HepG2 (cell line): ENCODE measurements around the gene DOC2A. TPM values are rescaled to one million over a fixed set of nuclear protein-coding genes. Genes with fewer than 3 reads are reported as not detected.

Experiments used
- ATF7 ChIP-seq, 2 experiments: fragments of 450-650 bp in 1 of 2; sonication (generic) in 1 of 2; formaldehyde crosslinking in 1 of 2; IDR thresholded peaks; 2 replicates each; pipeline versions ENCODE4 v1.4.0 to v1.6.1; 2016 to 2020; ENCODE audit warnings: antibody characterized with exemption in 1 of 2, mild to moderate bottlenecking in 1 of 2, missing genetic modification reagents in 1 of 2
- DPF2 ChIP-seq: sonication (generic); formaldehyde crosslinking; IDR thresholded peaks from 2 replicates; pipeline ENCODE4 v1.4.0; 2020; ENCODE audit warnings: mild to moderate bottlenecking, low read depth, missing genetic modification reagents, borderline replicate concordance
- HMGXB4 ChIP-seq, 2 experiments: sonication (generic) in 1 of 2; formaldehyde crosslinking in 1 of 2; IDR thresholded peaks; 2 replicates each; pipeline versions ENCODE4 v1.4.0 to v1.6.1; 2018 to 2020; ENCODE audit warnings: missing genetic modification reagents in 2 of 2, borderline replicate concordance in 1 of 2, low read depth in 1 of 2, mild to moderate bottlenecking in 1 of 2, missing biosample characterization in 1 of 2
- KLF9 ChIP-seq: IDR thresholded peaks from 2 replicates; pipeline ENCODE4 v1.6.1; 2016; ENCODE audit warnings: low read depth
- PAXIP1 ChIP-seq: sonication (generic); formaldehyde crosslinking; conservative IDR thresholded peaks from 2 replicates; pipeline ENCODE4 v1.4.0; 2020; ENCODE audit warnings: mild to moderate bottlenecking, missing genetic modification reagents, moderate library complexity
- RBAK ChIP-seq: sonication (generic); formaldehyde crosslinking; IDR thresholded peaks from 2 replicates; pipeline ENCODE4 v1.5.1; 2020; ENCODE audit warnings: mild to moderate bottlenecking, missing genetic modification reagents
- SKIL ChIP-seq: sonication (generic); formaldehyde crosslinking; IDR thresholded peaks from 2 replicates; pipeline ENCODE4 v1.8.0; 2022; ENCODE audit warnings: missing genetic modification reagents, mild to moderate bottlenecking, moderate library complexity, borderline replicate concordance
- SOX13 ChIP-seq, 3 experiments: fragments of 450-650 bp in 1 of 3; sonication (generic) in 1 of 3; formaldehyde crosslinking in 1 of 3; IDR thresholded peaks in 2 of 3; conservative IDR thresholded peaks in 1 of 3; 2 replicates each; pipeline versions ENCODE4 v1.5.0 to v1.6.1; 2016 to 2020; ENCODE audit warnings: antibody characterized with exemption in 1 of 3, mild to moderate bottlenecking in 1 of 3, missing compliant biosample characterization in 1 of 3, missing genetic modification reagents in 1 of 3, moderate library complexity in 1 of 3
- SUZ12 ChIP-seq: fragments of 150-350 bp; IDR thresholded peaks from 2 replicates; pipeline ENCODE4 v1.6.1; 2014; ENCODE audit warnings: low read depth, low read length
- THAP11 ChIP-seq: IDR thresholded peaks from 2 replicates; pipeline ENCODE4 v1.6.1; 2016; ENCODE audit warnings: missing biosample characterization, missing genetic modification reagents
- TMF1 ChIP-seq: sonication (generic); formaldehyde crosslinking; IDR thresholded peaks from 2 replicates; pipeline ENCODE4 v1.8.1; 2022; ENCODE audit warnings: low read depth, missing genetic modification reagents
- ZMYM3 ChIP-seq: sonication (generic); formaldehyde crosslinking; IDR thresholded peaks from 2 replicates; pipeline ENCODE4 v1.5.1; 2020; ENCODE audit warnings: mild to moderate bottlenecking, missing genetic modification reagents
- ZNF18 ChIP-seq: sonication (generic); formaldehyde crosslinking; IDR thresholded peaks from 2 replicates; pipeline ENCODE4 v1.8.0; 2022; ENCODE audit warnings: mild to moderate bottlenecking, missing genetic modification reagents; ENCODE audit not compliant: insufficient replicate concordance
- ZNF329 ChIP-seq: sonication (generic); formaldehyde crosslinking; IDR thresholded peaks from 2 replicates; pipeline ENCODE4 v1.9.0; 2021; ENCODE audit warnings: low read depth, mild to moderate bottlenecking, missing genetic modification reagents
- ZNF772 ChIP-seq: sonication (generic); formaldehyde crosslinking; IDR thresholded peaks from 2 replicates; pipeline ENCODE4 v1.5.0; 2020; ENCODE audit warnings: mild to moderate bottlenecking, missing genetic modification reagents
- ZSCAN5A ChIP-seq: sonication (generic); formaldehyde crosslinking; IDR thresholded peaks from 2 replicates; pipeline ENCODE4 v1.8.0; 2022; ENCODE audit warnings: mild to moderate bottlenecking, missing genetic modification reagents, borderline replicate concordance
- polyA plus RNA-seq, 8 experiments: library from polyadenylated mRNA; depleted of rRNA in 3 of 8; stranded (reverse) in 7 of 8; unstranded in 1 of 8; fragments of >200 nt; fragmentation: Illumina TruSeq in 4 of 8; extraction: Trizol in 4 of 8; gene quantifications; 2 replicates each; pipeline versions ENCODE4 v1.2.1 to v1.2.3, GENCODE V29; 2011 to 2016; ENCODE audit warnings: low read depth in 4 of 8, missing spikeins in 1 of 8, mixed read lengths in 1 of 8; ENCODE audit not compliant: insufficient read depth in 1 of 8
- total RNA-seq, 5 experiments: library from RNA; depleted of rRNA; stranded (reverse); fragments of >200 nt; fragmentation: Illumina TruSeq; extraction: Trizol; gene quantifications; 2 replicates each; pipeline ENCODE4 v1.2.3, GENCODE V29; 2016; ENCODE audit warnings: low read depth in 1 of 5

Gene DOC2A
- total and polyA plus RNA-seq, 2 of the 13 experiments (the other 11 are each of a cell fraction or from before 2014, with no cell fraction given), result 0.15 to 0.55 TPM

GRCh38 chr16:30052671-30053372 is 42.0 kb upstream of the DOC2A start (continued):
- TF ChIP-seq ATF7 (IDR thresholded peaks at IDR 0.05), result no peak
- TF ChIP-seq ATF7 (CRISPR knock-in tag; IDR thresholded peaks at IDR 0.05), result no peak; the same call in 1 of the 2 replicates
- TF ChIP-seq KLF9 (CRISPR knock-in tag), result peak; percentile 98
- peak; percentile 92 for TF ChIP-seq THAP11 (CRISPR knock-in tag)
- peak; percentile 95 for TF ChIP-seq ZMYM3
- TF ChIP-seq ZNF772 (CRISPR knock-in tag), result peak; percentile 99
- peak; percentile 99 for TF ChIP-seq TMF1 (CRISPR knock-in tag)
- peak; percentile 92 for TF ChIP-seq ZNF18
- peak; percentile 93 for TF ChIP-seq ZNF329
- TF ChIP-seq SKIL, result peak; percentile 58; the same call in 1 of the 2 replicates
- no peak; the same call in 1 of the 2 replicates for TF ChIP-seq RBAK (CRISPR knock-in tag)
- TF ChIP-seq SOX13 (IDR thresholded peaks at IDR 0.05), result no peak
- TF ChIP-seq SOX13 (CRISPR knock-in tag; conservative IDR thresholded peaks at IDR 0.05 in 1 of 2, IDR thresholded peaks at IDR 0.05 in 1 of 2), result peak in 1 of 2 experiments; percentile 71; a peak in 2 of 4 replicates
- peak; percentile 74 to 91 for TF ChIP-seq HMGXB4 (CRISPR knock-in tag; IDR thresholded peaks at IDR 0.05; ENCODE audit: borderline replicate concordance in 1 of 2, low read depth in 1 of 2)
- no peak for TF ChIP-seq SUZ12
- peak; percentile 96 for TF ChIP-seq ZSCAN5A (CRISPR knock-in tag)
- TF ChIP-seq DPF2, result no peak
- peak; percentile 63 for TF ChIP-seq PAXIP1 (CRISPR knock-in tag)
